CD4-positive, alpha-beta T cell treated with Interleukin-4 for 1 hour (primary cell): ENCODE measurements around the gene DNHD1.

Experiments used
- DNase-seq, 2 donors: peaks; one replicate each; pipeline ENCODE4 v3.0.0-alpha.2; 2020 to 2022

DNHD1 gene

DNA sequence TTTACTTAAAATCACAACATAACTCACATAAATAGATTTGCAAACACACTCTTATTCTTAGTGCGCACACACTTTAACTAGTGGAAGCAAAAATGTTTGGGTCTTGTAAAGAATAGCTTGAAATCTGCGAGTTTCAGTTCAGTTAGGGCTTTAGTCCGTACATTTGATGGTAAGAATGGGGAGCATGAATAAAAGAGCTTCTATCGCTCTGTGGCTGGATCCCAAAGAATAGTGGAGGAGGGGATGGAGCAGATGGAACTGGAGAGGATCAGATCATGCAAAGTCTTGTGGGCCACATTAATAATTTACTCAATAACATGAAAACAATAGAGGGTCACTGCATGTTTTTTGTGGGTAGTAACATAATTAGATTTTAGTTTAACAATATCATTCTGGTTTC, 44.3 kb downstream of the DNHD1 start:
- DNase-seq = no peak

DNA sequence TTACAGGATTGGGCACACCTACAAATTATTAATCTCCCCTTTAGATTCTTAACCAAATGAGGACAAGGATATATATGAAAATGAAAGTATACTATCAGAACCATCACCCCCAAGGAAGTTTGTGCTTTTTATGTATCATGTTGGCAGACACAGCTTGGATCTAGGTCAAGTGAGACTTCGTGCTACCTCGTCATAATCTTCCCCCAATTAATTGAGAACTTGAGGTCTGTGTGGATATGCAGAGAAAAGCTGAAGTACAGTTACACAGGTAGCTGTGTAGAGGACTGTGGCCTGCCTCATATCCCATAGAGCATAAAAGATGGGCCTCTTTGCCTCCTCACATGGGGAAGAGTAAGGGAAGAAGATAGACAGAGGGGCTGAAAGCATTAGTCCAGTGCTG, 45.6 kb downstream of the DNHD1 start:
- no peak for DNase-seq

DNA sequence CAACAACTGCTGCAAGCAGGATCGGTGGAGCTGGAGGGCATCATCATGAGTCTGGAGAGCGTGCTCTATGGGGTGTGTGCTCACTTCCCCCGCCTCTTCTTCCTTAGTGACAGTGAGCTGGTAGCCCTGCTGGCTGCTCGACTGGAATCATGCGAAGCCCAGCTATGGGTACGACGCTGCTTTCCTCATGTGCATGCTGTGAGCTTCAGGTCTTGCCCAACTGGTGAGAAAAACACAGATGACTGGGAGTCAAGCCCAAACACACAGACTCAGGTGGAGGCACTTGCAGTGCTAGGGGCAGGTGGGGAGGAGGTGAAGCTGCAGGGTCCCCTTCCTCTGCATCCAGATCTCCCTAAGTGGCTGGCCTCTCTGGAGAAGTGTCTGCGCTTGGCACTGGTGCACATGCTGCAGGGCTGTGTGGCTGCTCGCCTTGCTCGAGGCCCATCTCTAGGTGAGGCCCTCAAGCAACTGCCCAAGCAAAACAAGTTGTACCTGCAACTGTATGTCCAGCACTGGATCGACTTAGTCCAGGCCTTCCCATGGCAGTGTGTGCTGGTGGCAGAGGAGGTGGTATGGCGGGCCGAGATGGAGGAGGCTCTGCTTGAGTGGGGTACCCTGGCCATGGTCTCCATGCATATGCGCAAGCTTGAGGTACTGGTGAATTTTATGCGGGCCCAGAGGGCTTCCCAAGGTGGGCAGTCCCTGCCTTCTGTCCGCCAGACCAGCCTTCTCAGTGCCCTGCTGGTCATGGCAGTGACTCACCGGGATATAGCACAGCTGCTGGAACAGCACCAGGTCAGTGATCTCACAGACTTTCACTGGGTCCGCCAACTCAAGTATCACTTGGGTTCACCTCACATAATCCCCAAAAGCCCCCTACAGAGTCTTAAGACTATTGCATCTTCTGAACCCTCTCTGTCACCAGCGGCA, 48.1 kb downstream of the DNHD1 start:
- no peak for DNase-seq

DNA sequence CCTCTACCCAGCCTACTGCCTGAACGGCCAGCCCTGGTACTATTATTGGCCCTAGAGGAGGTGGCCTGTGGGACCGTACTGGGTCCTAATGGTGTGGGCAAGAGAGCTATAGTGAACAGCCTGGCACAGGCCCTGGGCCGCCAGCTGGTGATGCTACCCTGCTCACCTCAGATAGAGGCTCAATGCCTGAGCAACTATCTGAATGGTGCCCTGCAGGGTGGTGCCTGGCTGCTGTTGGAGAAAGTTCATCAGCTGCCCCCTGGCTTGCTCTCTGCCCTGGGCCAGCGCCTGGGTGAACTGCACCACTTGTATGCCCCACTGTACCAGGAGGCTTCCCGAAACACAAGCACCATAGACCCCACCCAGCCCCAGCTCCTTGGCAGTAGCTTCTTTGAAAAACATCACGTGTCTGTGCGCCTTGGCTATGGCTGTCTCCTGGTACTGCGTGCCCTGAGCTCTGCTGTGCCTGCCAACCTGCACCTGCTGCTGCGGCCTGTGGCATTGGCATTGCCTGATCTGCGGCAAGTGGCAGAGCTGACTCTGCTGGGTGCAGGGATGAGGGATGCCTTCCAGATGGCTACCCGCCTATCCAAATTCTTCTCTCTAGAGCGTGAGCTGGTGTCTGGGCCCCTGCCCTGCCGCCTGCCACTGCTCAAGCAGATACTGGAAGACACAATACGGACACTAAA, 49.0 kb downstream of the DNHD1 start:
- DNase-seq = no peak

DNA sequence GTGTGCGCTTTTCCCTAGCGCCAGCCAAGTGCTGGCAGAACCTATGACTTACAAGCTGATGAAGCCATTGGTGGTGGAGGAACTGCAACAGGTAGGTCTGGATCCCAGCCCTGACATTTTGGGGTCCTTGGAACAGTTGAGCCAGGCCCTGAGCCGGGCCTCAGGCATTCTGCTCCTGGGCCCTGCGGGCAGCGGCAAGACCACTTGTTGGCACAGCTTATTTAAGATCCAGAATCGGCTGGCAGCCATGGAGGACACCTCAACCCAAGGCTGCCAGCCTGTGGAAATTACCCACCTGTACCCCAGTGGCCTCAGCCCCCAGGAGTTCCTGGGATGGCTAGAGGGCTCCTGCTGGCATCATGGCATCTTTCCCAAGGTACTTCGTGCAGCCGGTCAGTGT, 49.7 kb downstream of the DNHD1 start:
- no peak for DNase-seq

DNA sequence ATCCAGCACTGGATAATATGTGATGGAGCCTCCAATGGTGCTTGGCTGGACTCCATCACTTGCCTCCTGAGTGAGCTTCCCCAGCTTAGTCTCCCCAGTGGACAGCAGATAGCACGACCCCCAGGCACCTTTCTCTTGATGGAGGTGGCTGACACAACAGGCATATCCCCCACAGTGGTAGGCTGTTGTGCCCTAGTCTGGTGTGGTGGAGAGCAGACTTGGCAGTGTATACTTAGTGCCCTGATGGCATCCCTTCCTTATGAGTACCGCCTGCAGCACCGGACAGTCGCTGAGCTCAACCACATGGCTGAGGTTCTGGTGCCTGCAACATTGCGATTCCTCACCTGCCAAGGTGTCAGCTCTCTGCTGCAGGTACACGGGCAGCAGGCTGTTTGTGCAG, 50.1 kb downstream of the DNHD1 start:
- no peak for DNase-seq

DNA sequence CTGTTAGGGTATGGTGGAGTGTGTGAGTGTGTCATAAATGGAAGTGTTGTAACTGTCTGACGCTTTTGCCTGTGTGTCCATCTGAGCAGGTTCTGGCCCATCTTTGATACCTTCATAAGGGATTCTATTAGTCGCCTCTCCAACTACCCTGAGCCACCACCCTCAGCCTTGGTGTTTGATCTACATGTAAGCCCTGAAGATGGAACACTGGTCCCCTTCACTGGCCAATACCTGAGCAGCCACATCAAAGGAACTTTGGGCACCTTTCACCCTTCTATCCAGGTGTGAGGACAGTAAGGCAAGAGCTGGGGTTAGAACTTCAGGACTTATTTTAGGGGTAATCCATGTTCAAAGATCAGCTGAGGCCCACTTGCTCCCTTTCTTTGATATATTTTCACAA, 51.0 kb downstream of the DNHD1 start:
- no peak for DNase-seq

DNA sequence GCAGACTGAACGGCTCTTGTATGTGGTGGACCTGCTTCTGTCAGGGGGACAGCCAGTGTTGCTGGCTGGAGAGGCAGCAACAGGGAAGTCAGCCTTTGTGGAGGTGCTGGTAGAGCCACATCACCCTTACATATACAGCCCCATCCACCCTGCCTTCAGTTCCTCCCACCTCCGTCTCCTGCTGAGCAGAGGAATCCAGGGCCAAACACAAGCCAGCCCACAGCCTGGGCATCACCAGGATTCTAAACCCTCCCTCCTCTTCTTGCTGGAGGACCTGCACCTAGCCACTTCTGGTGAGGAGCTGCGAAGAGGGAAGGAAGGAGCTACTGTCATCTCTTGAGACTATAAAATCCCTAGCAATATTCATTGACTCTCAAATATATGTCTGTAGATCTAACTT, 51.6 kb downstream of the DNHD1 start:
- DNase-seq = no peak

DNA sequence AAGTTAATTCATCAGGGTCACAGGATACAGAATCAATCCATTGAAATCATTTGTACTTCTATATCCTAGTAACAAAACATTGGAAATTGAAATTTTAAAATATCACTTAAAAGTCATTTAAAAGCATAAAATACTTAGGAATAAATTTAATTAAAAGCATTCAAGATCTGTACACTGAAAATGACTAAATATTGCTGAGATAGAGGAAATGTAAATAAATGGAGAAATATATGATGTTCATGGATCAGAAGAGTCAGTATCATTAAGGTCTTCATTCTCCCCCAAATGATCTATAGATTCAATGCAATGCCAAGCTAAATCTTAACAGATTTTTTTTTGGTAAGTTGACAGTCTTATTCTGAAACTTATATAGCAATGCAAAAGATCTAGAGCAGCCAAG, 56.6 kb downstream of the DNHD1 start:
- no peak for DNase-seq

DNA sequence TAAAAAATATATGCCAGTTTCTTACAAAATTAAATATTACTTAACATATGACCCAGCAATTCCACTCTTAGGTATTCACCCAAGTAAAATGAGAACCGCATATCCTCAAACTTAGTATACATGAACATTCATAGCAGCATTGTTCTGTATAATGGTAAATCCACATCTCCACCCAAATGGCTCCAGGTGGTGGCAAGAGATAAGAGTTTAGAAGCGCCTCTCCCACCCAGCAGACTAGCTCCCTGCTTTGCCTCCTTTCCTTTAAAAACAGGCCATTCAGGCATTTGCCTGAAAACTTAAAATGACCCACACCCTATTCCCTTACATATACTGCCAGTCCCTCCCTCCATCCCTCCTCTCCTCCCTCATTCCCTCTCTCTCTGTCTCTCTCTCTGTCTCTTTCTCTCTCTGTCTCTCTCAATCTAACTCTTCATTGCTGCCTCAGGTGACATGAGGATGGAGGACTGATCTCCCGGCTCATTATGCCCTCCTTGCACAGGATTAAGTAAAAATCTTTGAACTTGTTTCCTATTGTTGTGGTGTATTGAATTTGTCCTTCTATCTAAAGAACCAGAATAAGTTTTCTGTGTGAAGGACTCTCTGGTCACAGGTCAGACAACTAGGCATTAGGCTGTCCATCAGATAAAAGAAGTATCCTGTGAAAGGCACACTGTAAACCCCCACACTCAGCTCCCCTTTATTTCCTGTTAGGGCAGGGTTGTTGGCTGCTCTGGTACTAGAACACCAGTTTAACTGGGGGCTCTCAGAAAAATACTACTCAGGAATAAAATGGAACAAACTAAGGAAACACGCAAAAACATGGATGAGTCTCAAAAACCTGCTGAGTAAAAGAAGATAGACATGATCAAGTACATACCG, 58.0 kb downstream of the DNHD1 start:
- DNase-seq = no peak

DNA sequence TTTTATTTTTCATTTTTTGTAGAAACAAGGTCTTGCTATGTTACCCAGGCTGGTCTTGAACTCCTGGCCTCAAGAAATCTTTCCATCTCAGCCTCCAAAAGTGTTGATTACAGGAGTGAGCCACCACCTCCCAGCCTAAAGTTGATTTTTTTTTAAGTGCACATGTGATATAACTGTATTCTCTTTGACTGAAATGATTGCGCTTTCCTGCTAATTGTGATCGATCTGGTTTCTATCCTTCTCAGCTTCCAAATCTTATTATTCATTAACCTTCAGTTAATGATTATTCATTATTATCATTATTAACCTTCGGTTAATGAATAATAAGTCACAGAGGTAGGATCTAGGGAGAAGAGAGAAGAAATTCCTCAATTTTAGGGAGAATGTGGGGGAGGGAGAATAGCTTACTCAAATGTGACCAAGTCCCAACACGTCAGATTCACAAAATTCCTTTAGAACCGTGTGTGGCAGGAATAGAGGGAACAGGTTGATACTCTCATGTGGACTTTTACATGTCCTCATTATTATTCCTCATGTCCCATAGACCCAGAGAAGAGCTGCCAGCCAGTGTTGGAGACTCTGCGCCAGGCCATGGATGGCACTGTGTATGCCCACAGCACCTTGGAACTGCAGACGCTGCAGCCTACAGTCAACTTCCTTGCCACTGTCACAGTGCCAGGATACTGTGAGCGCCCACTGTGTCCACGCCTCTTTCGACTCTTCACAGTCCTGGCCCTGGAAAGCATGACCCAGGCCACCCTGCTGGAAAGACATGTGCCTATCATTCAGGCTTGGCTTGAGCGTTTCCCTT, 59.3 kb downstream of the DNHD1 start:
- DNase-seq = no peak

DNA sequence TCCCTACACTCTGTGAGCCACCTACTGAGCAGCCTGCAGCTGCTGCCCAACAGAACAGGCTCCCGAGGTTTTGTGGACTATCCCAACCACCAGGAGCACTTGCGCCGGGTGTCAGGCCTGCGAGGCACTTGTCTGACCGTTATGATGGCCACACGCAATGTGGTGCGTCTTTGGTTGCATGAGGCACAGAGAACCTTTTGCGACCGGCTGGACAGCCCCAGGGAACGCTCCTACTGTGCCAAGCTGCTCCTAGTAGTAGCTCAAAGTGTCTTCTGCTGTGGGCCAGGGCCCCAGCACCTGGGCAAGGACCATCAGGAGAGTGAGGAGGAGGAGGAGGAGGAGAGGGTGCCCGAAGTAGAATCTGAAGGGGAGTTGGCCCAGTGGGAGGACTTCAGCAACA, 60.0 kb downstream of the DNHD1 start:
- no peak for DNase-seq

DNA sequence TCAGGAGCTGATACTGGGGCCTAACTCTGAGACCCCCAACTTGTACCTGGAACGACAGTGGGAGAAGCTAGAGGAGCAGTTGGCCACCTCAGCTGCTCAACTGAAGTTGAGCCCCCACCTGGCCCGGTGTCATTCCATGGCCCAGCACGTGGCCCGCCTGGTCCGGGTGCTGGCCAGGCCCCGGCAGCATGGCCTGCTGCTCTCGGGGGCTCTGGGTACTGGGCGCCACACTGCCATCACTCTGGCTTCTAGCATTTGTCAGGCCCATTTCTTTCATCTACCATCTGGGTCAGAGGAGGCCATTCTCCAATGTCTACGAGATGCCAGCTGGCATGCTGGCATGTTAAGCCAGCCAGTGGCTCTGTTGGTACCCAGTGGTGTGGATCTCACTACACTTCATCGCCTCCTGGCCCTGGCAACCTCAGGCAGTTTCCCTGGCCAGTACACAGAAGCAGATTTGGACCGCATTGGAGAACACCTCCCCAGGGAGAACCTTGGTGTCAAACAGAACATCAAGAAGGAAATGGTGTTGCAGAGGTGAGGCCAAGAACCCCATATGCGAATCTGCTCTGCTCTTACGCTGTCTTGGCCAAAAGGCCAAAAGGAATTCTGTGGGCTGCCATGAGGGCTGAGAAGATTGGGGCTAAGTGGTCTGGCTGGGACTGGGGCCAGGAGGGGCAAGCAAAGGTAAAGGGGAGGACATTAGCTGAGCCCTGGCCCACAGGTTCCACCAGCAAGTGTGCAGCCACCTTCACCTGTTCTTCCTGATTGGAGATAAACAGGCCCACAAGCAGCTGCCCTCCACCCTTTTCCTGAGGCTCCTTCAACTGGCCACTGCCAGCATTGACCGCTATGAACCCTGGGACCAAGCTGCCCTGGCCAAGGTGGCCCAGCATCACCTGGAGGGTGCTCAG, 60.9 kb downstream of the DNHD1 start:
- no peak for DNase-seq

DNA sequence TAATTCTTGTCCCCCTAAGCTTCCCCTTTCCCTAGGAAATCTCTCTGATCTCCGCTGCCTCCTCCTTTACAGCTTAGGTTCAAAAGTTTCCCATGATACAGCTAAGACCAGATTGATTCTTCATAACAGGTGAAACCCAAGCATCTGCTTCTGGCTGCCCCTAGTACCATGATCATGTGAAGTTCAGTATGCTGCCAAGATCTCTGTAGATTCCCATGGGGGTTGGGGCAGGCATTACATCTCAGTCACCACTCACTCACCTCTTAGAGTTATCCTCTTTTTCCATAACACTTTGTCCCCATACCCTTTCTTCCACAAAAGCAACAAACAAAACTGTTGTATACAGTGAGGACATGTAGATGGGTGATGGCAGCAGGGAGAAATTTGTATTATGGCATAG, 62.3 kb downstream of the DNHD1 start:
- no peak for DNase-seq

DNA sequence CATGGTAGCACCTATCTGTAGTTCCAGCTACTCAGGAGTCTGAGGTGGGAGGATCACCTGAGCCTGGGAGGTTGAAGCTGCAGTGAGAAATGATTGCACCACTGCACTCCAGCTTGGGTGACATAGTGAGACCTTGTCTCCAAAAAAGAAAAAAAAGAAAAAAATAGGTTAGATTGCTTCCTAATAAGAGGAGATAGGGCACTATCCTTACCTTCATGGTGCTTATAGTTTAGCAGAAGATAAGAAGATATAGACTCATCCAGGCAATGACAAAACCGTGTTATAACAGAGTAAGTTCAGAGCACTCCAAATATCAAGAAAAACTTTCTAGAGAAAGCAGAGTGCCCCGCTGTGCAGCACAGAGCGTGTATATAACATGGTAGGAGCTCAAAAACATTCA, 64.2 kb downstream of the DNHD1 start:
- no peak for DNase-seq

DNA sequence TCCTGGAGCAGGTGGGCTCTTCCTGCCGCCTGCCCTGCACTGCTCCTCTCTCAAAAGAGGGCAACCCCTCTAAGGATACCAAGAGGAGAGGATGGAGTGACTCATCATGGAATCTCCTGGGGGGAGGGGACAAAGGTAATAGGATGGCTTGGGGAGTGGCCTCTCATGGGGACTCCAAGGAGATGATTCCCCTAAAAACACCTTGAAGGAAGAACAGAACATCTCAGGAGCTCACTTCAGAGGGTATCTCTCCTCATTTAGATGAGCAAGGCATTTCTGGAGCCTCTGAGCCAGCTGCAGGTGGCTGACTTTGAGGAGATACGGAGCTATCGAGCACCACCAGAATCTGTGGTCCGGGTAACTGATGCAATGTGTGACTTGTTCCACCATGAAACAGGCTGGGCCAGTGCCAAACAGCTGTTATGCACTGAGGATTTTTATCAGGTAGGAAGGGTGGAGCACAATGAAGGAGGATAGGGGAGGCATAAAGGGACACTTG, 66.1 kb downstream of the DNHD1 start:
- DNase-seq = no peak

DNA sequence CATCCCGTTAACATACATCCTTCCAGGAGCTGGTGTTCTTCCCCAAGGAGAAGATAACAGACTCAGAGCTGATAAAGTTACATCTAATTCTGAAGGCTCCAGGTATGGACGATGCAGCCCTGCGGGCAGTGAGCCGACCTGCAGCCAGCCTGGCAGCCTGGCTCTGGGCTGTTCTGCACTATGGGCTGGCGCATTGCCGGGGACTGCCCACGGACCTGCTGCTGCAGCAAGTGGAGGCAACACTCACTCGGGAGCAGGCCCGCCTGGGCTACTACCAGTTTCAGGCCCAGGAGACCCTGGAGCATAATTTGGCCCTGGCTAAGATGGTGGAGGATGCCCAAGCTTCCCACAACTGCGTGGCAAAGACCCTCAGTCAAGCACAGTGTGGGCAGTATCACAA, 66.6 kb downstream of the DNHD1 start:
- DNase-seq = no peak

DNA sequence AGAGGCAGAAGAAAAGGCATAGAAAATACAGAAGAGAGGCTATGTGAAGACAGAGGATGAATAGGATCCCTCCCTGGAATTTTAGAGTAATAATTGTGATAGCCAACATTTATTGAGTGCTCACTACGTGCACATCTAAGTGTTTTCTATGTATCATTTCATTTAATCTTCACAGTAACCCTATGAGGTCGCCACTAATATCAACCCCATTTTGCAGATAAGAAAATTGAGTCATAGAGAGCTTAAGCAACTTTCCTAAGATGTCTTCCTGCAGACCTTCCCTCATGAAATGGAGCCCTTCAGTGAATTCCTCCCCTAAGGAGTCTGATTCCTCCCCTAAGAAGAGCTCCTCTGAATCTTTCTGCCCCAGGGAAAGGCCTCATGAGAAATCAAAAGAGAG, 68.2 kb downstream of the DNHD1 start:
- no peak for DNase-seq

DNA sequence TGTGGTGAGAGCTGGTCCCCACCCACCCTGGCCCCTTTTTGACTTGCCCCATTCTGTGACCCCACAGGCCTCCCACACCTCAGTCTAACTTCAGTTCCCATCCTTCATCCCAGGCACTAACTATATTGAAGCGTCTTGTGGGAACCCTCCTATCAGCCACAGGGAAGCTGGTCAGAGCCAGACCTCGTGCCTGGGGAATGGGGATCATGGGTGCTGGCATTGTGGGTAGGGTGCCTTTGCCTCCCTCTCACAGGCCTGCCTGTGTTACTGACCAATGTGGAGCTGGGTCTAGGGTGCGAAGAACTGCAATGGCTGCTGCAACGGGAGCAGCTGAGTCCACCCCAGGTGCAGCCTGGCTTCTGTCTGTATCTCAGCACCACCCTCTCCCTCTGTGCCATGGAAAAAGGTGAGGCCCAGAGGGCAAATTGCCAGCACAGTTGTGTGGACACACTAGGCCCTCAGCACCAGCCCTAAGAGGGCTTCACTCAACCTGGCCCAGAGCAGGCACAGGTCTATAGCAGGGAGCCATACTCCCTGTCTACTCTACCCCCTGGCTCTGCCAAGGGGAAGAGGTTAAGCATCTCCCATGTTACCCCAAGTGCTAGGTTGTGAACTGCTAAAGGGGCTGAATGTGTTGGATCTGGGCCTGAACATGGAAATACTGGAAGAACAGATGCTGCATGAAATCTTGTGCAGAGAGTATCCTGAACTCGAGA, 69.1 kb downstream of the DNHD1 start:
- no peak for DNase-seq

DNA sequence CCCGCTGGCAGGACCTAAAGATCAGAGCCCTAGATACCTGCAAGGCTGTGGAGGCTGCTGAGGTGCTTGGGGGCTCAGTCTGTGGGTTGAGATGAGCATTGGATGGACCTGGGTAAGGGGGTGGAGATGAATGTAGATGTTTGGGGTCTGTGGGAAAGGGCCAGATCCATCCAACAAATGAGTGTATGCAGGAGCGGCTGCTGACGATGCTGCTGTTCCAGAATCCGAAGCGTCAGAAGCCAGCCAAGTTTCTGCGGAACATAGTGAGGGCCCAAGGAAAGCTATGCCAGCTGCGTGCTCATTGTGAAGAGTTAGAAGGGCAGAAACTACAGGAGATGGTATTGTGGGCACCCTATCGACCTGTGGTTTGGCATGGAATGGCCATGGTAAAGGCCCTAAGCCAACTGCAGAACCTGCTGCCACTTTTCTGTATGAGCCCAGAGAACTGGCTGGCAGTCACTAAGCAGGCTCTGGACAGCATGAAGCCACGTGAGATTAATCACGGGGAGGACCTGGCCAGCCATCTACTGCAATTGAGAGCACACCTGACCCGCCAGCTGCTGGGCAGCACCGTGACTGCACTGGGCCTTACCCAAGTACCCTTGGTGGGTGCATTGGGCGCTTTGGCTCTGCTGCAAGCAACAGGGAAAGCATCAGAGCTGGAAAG, 69.8 kb downstream of the DNHD1 start:
- DNase-seq = no peak
